ENCODE results near the gene APRT. TPM values are rescaled to one million over a fixed set of nuclear protein-coding genes. Genes with fewer than 3 reads are reported as not detected.
"Not testable (repeated sequence)": the region's sequence is repeated elsewhere in the genome, so short reads cannot be mapped to it uniquely, and the experiment has no call there.

Gene APRT
- total RNA-seq, 2 experiments from 2014 or later, result 153 to 154 TPM

DNA sequence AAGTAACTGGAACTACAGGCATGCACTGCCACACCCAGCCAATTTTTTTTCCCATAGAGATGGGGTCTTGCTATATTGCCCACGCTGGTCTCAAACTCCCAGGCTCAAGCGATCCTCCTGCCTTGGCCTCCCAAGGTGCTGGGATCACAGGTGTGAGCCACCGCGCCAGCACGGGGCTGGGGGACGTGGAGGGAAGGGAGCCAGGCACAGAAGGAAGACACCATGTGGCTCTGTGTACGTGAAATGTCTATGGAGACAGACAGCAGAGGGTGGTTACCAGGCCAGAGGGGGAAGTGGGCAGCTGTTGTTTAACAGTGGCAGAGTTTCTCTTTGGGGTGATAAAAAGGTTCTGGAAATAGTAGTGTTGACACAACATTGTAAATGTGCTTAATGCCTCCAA, 22.1 kb downstream of the APRT start:
- H3K9me3 Mint-ChIP-seq, result no peaks in the 10 kb centered on the region
- no peaks in the 10 kb centered on the region for H3K27me3 ChIP-seq (ENCODE audit: control insufficient read depth in 1 of 2, insufficient read depth in 2 of 2, low read length in 2 of 2)
- no peaks in the 10 kb centered on the region for H3K36me3 ChIP-seq (ENCODE audit: insufficient read depth, low read length)
- ATAC-seq (ENCODE audit: poor library complexity), result no peak
- no peaks in the 10 kb centered on the region for H3K27me3 Mint-ChIP-seq
- no peak overlapping the region for H3K4me3 ChIP-seq (ENCODE audit: low read length)
- TF ChIP-seq, protein P1, sequence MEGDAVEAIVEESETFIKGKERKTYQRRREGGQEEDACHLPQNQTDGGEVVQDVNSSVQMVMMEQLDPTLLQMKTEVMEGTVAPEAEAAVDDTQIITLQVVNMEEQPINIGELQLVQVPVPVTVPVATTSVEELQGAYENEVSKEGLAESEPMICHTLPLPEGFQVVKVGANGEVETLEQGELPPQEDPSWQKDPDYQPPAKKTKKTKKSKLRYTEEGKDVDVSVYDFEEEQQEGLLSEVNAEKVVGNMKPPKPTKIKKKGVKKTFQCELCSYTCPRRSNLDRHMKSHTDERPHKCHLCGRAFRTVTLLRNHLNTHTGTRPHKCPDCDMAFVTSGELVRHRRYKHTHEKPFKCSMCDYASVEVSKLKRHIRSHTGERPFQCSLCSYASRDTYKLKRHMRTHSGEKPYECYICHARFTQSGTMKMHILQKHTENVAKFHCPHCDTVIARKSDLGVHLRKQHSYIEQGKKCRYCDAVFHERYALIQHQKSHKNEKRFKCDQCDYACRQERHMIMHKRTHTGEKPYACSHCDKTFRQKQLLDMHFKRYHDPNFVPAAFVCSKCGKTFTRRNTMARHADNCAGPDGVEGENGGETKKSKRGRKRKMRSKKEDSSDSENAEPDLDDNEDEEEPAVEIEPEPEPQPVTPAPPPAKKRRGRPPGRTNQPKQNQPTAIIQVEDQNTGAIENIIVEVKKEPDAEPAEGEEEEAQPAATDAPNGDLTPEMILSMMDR (IDR thresholded peaks at IDR 0.05), result no peak
- DNase-seq, result peak in 1 of 14 experiments; percentile 41
- peak overlapping the region; percentile 86 for H3K27ac Mint-ChIP-seq
- intact Hi-C loops (cut with DNase I, micrococcal nuclease), result no loop called here
- ChIA-PET POLR2A (no interaction called here), CTCF (interaction anchor here (1.8 kb wide), 1 partner anchor 52 kb away, joined by 5 read pairs; no protein-coding TSS in a partner anchor)
- H3K36me3 Mint-ChIP-seq (ENCODE audit: low read depth), result no peaks in the 10 kb centered on the region
- peak overlapping the region; percentile 77 for H3K4me3 Mint-ChIP-seq
- peaks cover 43% of the 10 kb centered on the region for H3K4me1 Mint-ChIP-seq (ENCODE audit: low read depth)
- no peak overlapping the region for H3K27ac ChIP-seq (ENCODE audit: low read depth in 1 of 2, low read length in 2 of 2)
- no peaks in the 10 kb centered on the region for H3K9me3 ChIP-seq (ENCODE audit: control insufficient read depth in 1 of 2, insufficient read depth in 1 of 2, low read length in 2 of 2)
- H3K4me1 ChIP-seq (ENCODE audit: insufficient read depth, low read length), result peaks cover 59% of the 10 kb centered on the region

DNA sequence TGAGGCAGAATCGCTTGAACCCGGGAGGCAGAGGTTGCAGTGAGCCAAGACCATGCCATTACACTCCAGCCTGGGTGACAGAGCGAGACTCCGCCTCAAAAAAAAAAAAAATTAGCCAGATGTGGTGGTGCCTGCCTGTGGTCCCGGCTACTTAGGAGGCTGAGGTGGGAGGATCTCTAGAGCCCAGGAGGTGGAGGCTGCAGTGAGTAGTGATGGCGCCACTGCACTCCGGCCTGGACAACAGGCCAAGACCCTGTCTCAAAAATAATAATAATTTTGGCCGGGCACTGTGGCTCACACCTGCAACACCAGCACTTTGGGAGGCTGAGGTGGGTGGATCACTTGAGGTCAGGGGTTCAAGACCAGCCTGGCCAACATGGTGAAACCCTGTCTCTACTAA, 23.0 kb downstream of the APRT start:
- H3K4me3 Mint-ChIP-seq; H3K36me3 ChIP-seq (ENCODE audit: insufficient read depth, low read length); intact Hi-C loops (cut with DNase I, micrococcal nuclease); H3K36me3 Mint-ChIP-seq (ENCODE audit: low read depth); DNase-seq; H3K9me3 ChIP-seq (ENCODE audit: control insufficient read depth in 1 of 2, insufficient read depth in 1 of 2, low read length in 2 of 2); H3K27ac ChIP-seq (ENCODE audit: low read depth in 1 of 2, low read length in 2 of 2); ATAC-seq (ENCODE audit: poor library complexity); H3K4me3 ChIP-seq (ENCODE audit: low read length); POLR2A ChIA-PET; H3K27me3 ChIP-seq (ENCODE audit: control insufficient read depth in 1 of 2, insufficient read depth in 2 of 2, low read length in 2 of 2); H3K9me3 Mint-ChIP-seq; H3K27me3 Mint-ChIP-seq; H3K27ac Mint-ChIP-seq: not testable (repeated sequence)
- H3K4me1 Mint-ChIP-seq (ENCODE audit: low read depth), result peaks cover 41% of the 10 kb centered on the region
- CTCF ChIA-PET, result interaction anchor here (1.8 kb wide), 1 partner anchor 51 kb away, joined by 5 read pairs; no protein-coding TSS in a partner anchor
- peaks cover 56% of the 10 kb centered on the region for H3K4me1 ChIP-seq (ENCODE audit: insufficient read depth, low read length)

DNA sequence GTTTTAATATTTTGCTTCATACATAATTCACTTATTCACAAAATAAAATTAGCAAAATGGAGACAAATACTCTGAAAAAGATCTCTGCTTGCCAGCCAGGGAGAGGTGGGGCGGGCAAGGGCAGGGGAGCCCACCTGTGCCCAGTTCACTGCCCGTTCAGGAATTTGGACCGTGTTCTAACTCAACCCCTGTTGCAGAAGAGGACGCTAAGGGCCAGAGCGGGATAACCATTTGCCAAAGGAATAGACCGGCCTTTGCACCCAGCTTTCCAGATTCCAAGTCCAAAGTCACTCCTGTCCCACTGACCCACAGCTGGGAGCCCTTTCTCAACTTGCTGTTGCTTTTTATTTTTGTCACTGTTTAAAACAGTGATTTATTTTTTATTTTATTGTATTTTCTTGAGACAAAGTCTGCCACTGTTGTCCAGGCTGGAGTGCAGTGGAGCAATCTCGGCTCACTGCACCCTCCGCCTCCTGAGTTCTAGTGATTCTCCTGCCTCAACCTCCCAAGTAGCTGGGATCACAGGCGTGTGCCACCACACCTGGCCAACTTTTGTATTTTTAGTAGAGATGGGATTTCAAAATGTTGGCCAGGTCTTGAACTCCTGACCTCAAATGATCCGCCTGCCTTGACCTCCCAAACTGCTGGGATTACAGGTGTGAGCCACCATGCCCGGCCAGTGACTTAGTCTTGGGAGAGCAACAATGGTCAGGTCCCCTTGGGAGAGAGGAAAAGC, 24.0 kb downstream of the APRT start:
- H3K27ac ChIP-seq (ENCODE audit: low read depth in 1 of 2, low read length in 2 of 2), result no peak overlapping the region
- no peaks in the 10 kb centered on the region for H3K9me3 Mint-ChIP-seq
- H3K4me1 Mint-ChIP-seq (ENCODE audit: low read depth), result peaks cover 41% of the 10 kb centered on the region
- H3K9me3 ChIP-seq (ENCODE audit: control insufficient read depth in 1 of 2, insufficient read depth in 1 of 2, low read length in 2 of 2), result no peaks in the 10 kb centered on the region
- H3K27me3 Mint-ChIP-seq, result no peaks in the 10 kb centered on the region
- TF ChIP-seq, protein P1 (IDR thresholded peaks at IDR 0.05), result no peak
- H3K4me3 ChIP-seq (ENCODE audit: low read length), result no peak overlapping the region
- intact Hi-C loops (cut with DNase I, micrococcal nuclease), result loop anchor here in 1 of 2 experiments (2.0 kb wide), 1 partner anchor 15 kb away; the partner anchor contains the start of gene CDT1
- no peak for DNase-seq
- peaks cover 56% of the 10 kb centered on the region for H3K4me1 ChIP-seq (ENCODE audit: insufficient read depth, low read length)
- no peak for ATAC-seq (ENCODE audit: poor library complexity)
- no peaks in the 10 kb centered on the region for H3K36me3 ChIP-seq (ENCODE audit: insufficient read depth, low read length)
- H3K4me3 Mint-ChIP-seq, result peak overlapping the region; percentile 67
- peak overlapping the region; percentile 44 for H3K27ac Mint-ChIP-seq
- CTCF ChIA-PET, result interaction anchor here (1.8 kb wide), 1 partner anchor 50 kb away, joined by 7 read pairs; no protein-coding TSS in a partner anchor
- no peaks in the 10 kb centered on the region for H3K27me3 ChIP-seq (ENCODE audit: control insufficient read depth in 1 of 2, insufficient read depth in 2 of 2, low read length in 2 of 2)
- no peaks in the 10 kb centered on the region for H3K36me3 Mint-ChIP-seq (ENCODE audit: low read depth)
- POLR2A ChIA-PET, result interaction anchor here (1.0 to 1.5 kb wide), 2 partner anchors 13 to 15 kb away, joined by 4 to 7 read pairs; partner anchors contain the start of gene CDT1
